ENCODE results near the gene AGXT2. TPM values are rescaled to one million over a fixed set of nuclear protein-coding genes. Genes with fewer than 3 reads are reported as not detected.

Gene AGXT2
- total RNA-seq, 1 experiment from 2014 or later: not detected

GRCh38 chr5:35004771-35005170 lies 43.0 kb downstream of the AGXT2 start:
- no peaks in the 10 kb centered on the region for H3K4me1 ChIP-seq (replicated peaks; ENCODE audit: insufficient read depth)
- H3K27ac ChIP-seq: no peak overlapping the region
- H3F3A ChIP-seq (ENCODE audit: insufficient read depth, low read depth): no peaks in the 10 kb centered on the region
- intact Hi-C loops (cut with micrococcal nuclease; ENCODE audit: unreplicated experiment): no loop called here
- no TSS peak for BruUV-seq (replicated peaks)
- DNase-seq: peak in 1 of 2 experiments; percentile 27
- H3K79me2 ChIP-seq (ENCODE audit: low read depth): no peaks in the 10 kb centered on the region
- H3K9me3 ChIP-seq (ENCODE audit: insufficient read depth, low read depth): no peaks in the 10 kb centered on the region
- no peak for TF ChIP-seq EZH2 (IDR thresholded peaks at IDR 0.05; ENCODE audit: low read depth)
- TF ChIP-seq CTCF (conservative IDR thresholded peaks at IDR 0.05): no peak
- H3K4me3 ChIP-seq: no peak overlapping the region
- H3K4me2 ChIP-seq: no peak overlapping the region
- ChIA-PET POLR2A (ENCODE audit: unreplicated experiment) (no interaction called here), CTCF (interaction anchor here (1.1 kb wide), 1 partner anchor 530 kb away, joined by 4 read pairs; no protein-coding TSS in a partner anchor)
- no peaks in the 10 kb centered on the region for H4K20me1 ChIP-seq (ENCODE audit: insufficient read depth)
- no peaks in the 10 kb centered on the region for H3K36me3 ChIP-seq (ENCODE audit: low read depth)
- H3K9me2 ChIP-seq (ENCODE audit: insufficient read depth): no peaks in the 10 kb centered on the region
- H3K27me3 ChIP-seq (ENCODE audit: insufficient read depth, low read depth): peaks cover 50% of the 10 kb centered on the region
- H2AFZ ChIP-seq: no peak overlapping the region

- Histone ChIP-seq H3K27ac (no peak overlapping the region), H4K20me1 (ENCODE audit: insufficient read depth) (no peaks in the 10 kb centered on the region), H3K4me1 (replicated peaks; ENCODE audit: insufficient read depth) (no peaks in the 10 kb centered on the region), H3K36me3 (ENCODE audit: low read depth) (no peaks in the 10 kb centered on the region), H3K4me3 (no peak overlapping the region), H3K27me3 (ENCODE audit: insufficient read depth, low read depth) (peaks cover 50% of the 10 kb centered on the region), H3K79me2 (ENCODE audit: low read depth) (no peaks in the 10 kb centered on the region), H3K4me2 (no peak overlapping the region), H3K9me2 (ENCODE audit: insufficient read depth) (no peaks in the 10 kb centered on the region), H3K9me3 (ENCODE audit: insufficient read depth, low read depth) (no peaks in the 10 kb centered on the region), H3F3A (ENCODE audit: insufficient read depth, low read depth) (no peaks in the 10 kb centered on the region), H2AFZ (no peak overlapping the region)
- peak in 1 of 2 experiments; percentile 12 for DNase-seq
- TF ChIP-seq EZH2 (IDR thresholded peaks at IDR 0.05; ENCODE audit: low read depth) (no peak), CTCF (conservative IDR thresholded peaks at IDR 0.05) (no peak)
- BruUV-seq (replicated peaks): no TSS peak
- intact Hi-C loops (cut with micrococcal nuclease; ENCODE audit: unreplicated experiment): no loop called here
- ChIA-PET CTCF (interaction anchor here (0.5 to 1.2 kb wide), 5 partner anchors 106 to 530 kb away, joined by 3 to 14 read pairs (median 4); no protein-coding TSS in a partner anchor), POLR2A (ENCODE audit: unreplicated experiment) (no interaction called here)
These were observed 43.5 kb downstream of the AGXT2 start for GRCh38 chr5:35004200-35004599.

- no peaks in the 10 kb centered on the region for H3F3A ChIP-seq (ENCODE audit: insufficient read depth, low read depth)
- H3K27me3 ChIP-seq (ENCODE audit: insufficient read depth, low read depth): peaks cover 48% of the 10 kb centered on the region
- H3K4me1 ChIP-seq (replicated peaks; ENCODE audit: insufficient read depth): no peaks in the 10 kb centered on the region
- CTCF ChIA-PET: interaction anchor here (0.5 to 1.7 kb wide), 15 partner anchors 9 to 525 kb away, joined by 3 to 9 read pairs (median 3); partner anchors contain the start of genes BRIX1, DNAJC21 and RAD1
- H3K27ac ChIP-seq: no peak overlapping the region
- H3K9me3 ChIP-seq (ENCODE audit: insufficient read depth, low read depth): no peaks in the 10 kb centered on the region
- no peaks in the 10 kb centered on the region for H3K36me3 ChIP-seq (ENCODE audit: low read depth)
- intact Hi-C loops (cut with micrococcal nuclease; ENCODE audit: unreplicated experiment): loop anchor here (1.0 to 2.0 kb wide), 4 partner anchors 88 to 529 kb away; partner anchors contain the start of genes BRIX1 and RAD1
- no peak overlapping the region for H2AFZ ChIP-seq
- POLR2A ChIA-PET (ENCODE audit: unreplicated experiment): interaction anchor here (0.6 kb wide), 2 partner anchors 406 to 1792 kb away, joined by 3 to 4 read pairs; no protein-coding TSS in a partner anchor
- H3K9me2 ChIP-seq (ENCODE audit: insufficient read depth): no peaks in the 10 kb centered on the region
- peak; percentile 56 to 81 for DNase-seq
- H3K4me2 ChIP-seq: no peak overlapping the region
- TF ChIP-seq EZH2 (IDR thresholded peaks at IDR 0.05; ENCODE audit: low read depth): no peak
- TF ChIP-seq CTCF (conservative IDR thresholded peaks at IDR 0.05): peak; percentile 99
- no peaks in the 10 kb centered on the region for H4K20me1 ChIP-seq (ENCODE audit: insufficient read depth)
- H3K4me3 ChIP-seq: no peak overlapping the region
- H3K79me2 ChIP-seq (ENCODE audit: low read depth): no peaks in the 10 kb centered on the region
- no TSS peak for BruUV-seq (replicated peaks)
These were observed 44.5 kb downstream of the AGXT2 start for GRCh38 chr5:35003018-35003957.
